ENCODE measurements around the gene TIMM17B.
"Not testable (repeated sequence)": the region's sequence is repeated elsewhere in the genome, so short reads cannot be mapped to it uniquely, and the experiment has no call there.

Gene TIMM17B

DNA sequence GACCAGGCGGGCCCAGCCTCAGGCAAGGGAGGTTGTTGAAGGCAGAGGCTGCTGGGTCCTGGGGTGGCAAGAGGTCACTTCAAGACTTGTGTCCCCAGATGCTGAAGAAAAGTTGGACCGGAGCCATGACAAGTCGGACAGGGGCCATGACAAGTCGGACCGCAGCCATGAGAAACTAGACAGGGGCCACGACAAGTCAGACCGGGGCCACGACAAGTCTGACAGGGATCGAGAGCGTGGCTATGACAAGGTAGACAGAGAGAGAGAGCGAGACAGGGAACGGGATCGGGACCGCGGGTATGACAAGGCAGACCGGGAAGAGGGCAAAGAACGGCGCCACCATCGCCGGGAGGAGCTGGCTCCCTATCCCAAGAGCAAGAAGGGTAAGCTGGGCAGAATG lies 4.6 kb upstream of the TIMM17B start:
- H3K4me3 ChIP-seq (ENCODE audit: low read depth, low read length), result no peak overlapping the region
- no peak for DNase-seq (ENCODE audit: low read depth)

DNA sequence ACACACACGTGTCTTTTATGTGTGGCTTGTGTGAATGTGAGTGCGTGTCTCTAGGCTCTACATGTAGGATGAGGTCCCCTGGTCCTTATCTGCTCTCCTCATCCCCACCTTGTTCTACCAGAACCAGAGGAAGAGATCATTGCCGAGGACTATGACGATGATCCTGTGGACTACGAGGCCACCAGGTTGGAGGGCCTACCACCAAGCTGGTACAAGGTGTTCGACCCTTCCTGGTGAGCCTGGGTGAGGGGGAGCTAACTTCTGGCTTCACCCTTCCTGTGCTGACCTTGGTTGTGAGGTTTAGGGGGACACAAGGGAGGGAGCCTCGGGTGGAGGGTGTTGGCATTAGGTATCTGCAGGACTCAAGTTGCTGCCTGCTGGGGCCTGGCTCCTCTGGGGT lies 3.5 kb upstream of the TIMM17B start:
- no peak overlapping the region for H3K4me3 ChIP-seq (ENCODE audit: low read depth, low read length)
- no peak for DNase-seq (ENCODE audit: low read depth)

DNA sequence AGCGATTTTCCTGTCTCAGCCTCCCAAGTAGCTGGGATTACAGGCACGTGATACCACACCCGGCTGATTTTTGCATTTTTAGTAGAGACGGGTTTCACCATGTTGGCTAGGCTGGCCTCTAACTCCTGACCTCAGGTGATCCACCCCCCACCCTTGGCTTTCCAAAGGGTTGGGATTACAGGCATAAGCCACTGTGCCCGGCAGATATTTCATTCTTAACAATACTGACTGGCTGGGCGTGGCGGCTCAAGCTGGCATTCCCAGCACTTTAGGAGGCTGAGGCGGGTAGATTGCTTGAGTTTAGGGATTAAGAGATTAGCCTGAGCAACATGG lies 1.5 kb upstream of the TIMM17B start:
- DNase-seq (ENCODE audit: low read depth), result no peak
- no peak overlapping the region for H3K4me3 ChIP-seq (ENCODE audit: low read depth, low read length)

GRCh38 chrX:48897157-48897624 lies 377 bp downstream of the TIMM17B start:
- peak overlapping the region; percentile 81 for H3K4me3 ChIP-seq (ENCODE audit: low read depth, low read length)
- DNase-seq (ENCODE audit: low read depth), result no peak

GRCh38 chrX:48896611-48897011 lies 957 bp downstream of the TIMM17B start:
- DNase-seq (ENCODE audit: low read depth), result no peak
- peak overlapping the region; percentile 81 for H3K4me3 ChIP-seq (ENCODE audit: low read depth, low read length)

DNA sequence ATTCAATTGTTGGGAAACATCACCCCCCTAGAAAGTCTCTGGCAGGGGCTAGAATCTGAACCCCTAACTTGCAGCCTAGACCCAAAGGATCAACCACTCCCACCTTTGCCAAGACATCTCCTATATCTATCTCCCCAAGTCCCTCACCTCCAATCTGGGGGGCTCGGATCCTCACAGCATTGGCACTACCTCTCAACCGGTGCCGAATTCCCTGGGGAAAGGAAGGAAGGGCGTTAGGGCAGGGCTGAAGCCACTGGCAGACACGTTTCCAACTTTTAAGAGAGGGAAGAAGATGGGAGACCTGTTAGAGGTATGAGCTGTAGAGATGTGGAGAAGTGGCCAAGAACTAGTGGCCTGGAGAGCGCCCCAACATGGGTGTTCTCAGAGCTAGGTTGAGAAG lies 2.7 kb downstream of the TIMM17B start:
- no peak for DNase-seq (ENCODE audit: low read depth)
- no peak overlapping the region for H3K4me3 ChIP-seq (ENCODE audit: low read depth, low read length)

DNA sequence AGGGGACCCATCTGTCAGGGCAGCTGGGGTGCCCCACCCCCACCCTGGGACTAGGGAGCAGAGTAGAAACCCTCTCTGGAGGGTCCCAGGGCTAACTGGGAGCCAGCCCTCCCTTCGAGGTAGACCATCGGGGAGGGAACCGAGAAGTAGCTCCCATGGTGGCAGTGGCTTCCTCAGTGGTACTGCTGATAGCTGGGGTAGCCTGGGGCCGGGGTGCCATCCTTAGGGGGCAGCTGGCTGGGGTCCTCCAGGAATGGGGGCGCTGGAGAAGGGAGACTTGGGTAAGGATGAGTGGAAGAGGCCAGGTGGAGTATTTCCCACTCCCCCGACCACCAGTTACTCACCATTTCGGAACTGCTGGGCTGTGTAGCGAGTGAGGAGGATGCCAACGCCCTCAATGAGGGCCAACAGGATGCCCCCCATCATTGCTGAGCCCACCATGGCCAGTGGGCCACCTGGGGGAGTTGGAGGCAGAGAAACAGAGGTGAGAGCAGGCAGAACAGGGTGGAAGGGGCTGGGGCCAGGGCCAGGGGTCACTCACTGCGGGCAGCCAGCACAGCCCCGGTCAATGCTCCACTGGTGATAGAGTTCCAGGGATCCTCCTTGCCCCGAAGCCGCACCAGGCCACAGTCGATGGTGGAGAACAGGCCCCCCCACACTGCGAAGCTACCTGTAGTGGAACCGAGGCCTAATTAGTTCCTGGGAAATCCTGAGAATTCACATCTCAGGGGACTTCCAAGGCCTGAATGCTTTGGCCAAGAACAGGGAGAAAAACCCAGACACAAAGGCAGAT lies 3.8 kb downstream of the TIMM17B start:
- DNase-seq (ENCODE audit: low read depth), result no peak
- no peak overlapping the region for H3K4me3 ChIP-seq (ENCODE audit: low read depth, low read length)

- no peak overlapping the region for H3K4me3 ChIP-seq (ENCODE audit: low read depth, low read length)
- DNase-seq (ENCODE audit: low read depth), result no peak
Observed at GRCh38 chrX:48892896-48893295, 4.7 kb downstream of the TIMM17B start.

GRCh38 chrX:48891402-48892288 lies 5.9 kb downstream of the TIMM17B start:
- peak overlapping the region; percentile 55 for H3K4me3 ChIP-seq (ENCODE audit: low read depth, low read length)
- DNase-seq (ENCODE audit: low read depth), result peak; percentile 52

- H3K4me3 ChIP-seq (ENCODE audit: low read depth, low read length), result peak overlapping the region; percentile 55
- DNase-seq (ENCODE audit: low read depth), result no peak
Observed at GRCh38 chrX:48890934-48891401, 6.6 kb downstream of the TIMM17B start.

DNA sequence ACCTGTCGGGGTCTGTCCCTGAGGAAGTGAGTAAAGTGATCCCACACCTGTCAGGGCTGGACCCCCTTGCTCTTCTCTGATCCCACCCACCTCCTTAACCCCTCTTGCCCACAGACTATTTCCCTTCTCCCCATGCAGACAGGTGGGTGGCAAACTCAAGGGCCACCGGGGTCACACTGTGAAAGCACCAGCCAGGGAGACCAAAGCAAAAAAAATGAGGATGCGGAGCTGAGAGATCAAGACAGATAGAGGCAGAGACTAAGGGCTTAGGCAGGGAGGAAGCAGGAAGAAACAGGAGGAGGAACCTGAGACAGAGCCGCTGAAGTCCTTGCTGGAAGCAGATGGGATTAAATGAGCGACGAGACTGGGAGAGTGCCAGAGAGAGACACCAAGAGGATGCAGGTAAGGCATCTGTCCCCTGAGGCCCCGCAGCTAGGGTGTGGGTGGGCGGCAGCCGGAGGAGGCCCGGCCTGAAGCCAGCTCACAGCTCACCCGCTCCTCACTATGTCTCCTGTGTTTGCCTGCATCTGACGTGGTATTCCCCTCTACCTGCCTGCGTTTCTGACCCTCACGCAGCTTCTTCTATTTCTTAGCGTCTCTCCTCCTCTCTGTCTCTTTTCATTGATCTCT lies 7.2 kb downstream of the TIMM17B start:
- DNase-seq (ENCODE audit: low read depth), result no peak

GRCh38 chrX:48886586-48886985 lies 11.0 kb downstream of the TIMM17B start:
- DNase-seq (ENCODE audit: low read depth); H3K4me3 ChIP-seq (ENCODE audit: low read depth, low read length): not testable (repeated sequence)

More for the DNA sequence above, 7.2 kb downstream of the TIMM17B start:
- peak overlapping the region; percentile 55 for H3K4me3 ChIP-seq (ENCODE audit: low read depth, low read length)

DNA sequence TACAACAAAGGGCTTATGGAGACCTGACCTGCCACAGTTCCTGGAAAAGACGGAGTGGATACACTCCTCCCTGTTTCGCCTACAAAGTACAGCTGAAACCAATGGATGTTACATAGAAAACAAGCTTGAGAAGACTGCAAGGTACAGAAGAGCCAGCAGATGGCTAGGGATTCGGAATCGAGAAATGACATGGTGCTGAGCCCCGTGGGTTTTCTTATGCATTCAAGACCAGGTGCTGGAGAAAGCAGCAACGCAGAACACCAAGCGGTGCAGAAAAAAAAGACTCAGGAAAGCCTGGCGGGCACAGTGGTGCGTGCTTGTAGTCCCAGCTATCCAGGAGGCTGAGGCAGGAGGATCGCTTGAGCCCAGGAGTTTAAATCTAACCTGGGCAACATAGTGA lies 13.8 kb downstream of the TIMM17B start:
- no peak overlapping the region for H3K4me3 ChIP-seq (ENCODE audit: low read depth, low read length)
- no peak for DNase-seq (ENCODE audit: low read depth)

GRCh38 chrX:48876944-48877343 lies 20.6 kb downstream of the TIMM17B start:
- not testable (repeated sequence) for DNase-seq (ENCODE audit: low read depth); H3K4me3 ChIP-seq (ENCODE audit: low read depth, low read length)

DNA sequence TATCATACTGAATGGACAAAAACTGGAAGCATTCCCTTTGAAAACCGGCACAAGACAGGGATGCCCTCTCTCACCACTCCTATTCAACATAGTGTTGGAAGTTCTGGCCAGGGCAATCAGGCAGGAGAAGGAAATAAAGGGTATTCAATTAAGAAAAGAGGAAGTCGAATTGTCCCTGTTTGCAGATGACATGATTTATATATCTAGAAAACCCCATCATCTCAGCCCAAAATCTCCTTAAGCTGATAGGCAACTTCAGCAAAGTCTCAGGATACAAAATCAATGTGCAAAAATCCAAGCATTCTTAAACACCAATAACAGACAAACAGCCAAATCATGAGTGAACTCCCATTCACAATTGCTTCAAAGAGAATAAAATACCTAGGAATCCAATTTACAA lies 25.6 kb downstream of the TIMM17B start:
- not testable (repeated sequence) for DNase-seq (ENCODE audit: low read depth); H3K4me3 ChIP-seq (ENCODE audit: low read depth, low read length)

GRCh38 chrX:48864210-48864609 lies 33.4 kb downstream of the TIMM17B start:
- H3K4me3 ChIP-seq (ENCODE audit: low read depth, low read length), result no peak overlapping the region

DNA sequence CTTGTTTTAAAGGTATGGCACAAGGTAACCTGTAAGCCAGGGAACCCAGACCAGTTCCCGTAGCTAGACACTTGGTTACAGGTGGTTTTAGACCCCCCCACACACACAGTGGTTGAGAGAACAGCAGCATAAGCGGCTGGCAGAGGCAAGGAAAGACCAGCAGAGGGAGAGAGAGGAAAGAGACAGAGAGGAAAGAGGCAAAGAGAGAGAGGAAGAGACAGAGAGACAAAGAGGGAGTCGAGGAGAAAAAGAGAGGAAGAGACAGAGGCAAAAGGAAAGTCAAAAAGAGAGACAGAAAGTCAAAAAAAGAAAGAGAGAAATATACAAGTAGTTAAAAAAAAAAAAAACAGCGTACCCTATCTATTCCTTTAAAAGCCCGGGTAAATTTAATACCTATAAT lies 42.7 kb downstream of the TIMM17B start:
- no peak for DNase-seq (ENCODE audit: low read depth)
- H3K4me3 ChIP-seq (ENCODE audit: low read depth, low read length), result no peak overlapping the region

More at GRCh38 chrX:48864210-48864609, 33.4 kb downstream of the TIMM17B start:
- DNase-seq (ENCODE audit: low read depth), result no peak

- not testable (repeated sequence) for H3K4me3 ChIP-seq (ENCODE audit: low read depth, low read length); DNase-seq (ENCODE audit: low read depth)
Observed at GRCh38 chrX:48854121-48854804, 43.3 kb downstream of the TIMM17B start.

DNA sequence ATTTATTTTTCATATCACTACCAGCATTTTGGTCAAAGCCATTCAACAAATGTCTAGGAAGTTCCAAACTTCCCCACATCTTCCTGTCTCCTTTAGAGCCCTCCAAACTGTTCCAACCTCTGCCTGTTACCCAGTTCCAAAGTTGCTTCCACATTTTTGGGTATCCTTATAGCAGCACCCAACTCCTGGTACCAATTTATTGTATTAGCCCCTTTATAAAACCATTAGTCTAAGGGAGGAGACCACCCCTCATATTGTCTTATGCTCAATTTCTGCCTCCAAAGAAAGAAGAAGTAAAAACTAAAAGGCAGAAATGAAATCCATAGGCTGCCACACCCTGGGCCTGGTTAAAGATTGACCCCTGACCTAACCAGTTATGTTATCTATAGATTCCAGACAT lies 44.1 kb downstream of the TIMM17B start:
- H3K4me3 ChIP-seq (ENCODE audit: low read depth, low read length), result not testable (repeated sequence)

More for the DNA sequence above, 44.1 kb downstream of the TIMM17B start:
- not testable (repeated sequence) for DNase-seq (ENCODE audit: low read depth)
